Activated T-cell treated with anti-CD3 and anti-CD28 coated beads, Interleukin-2, amount 50 U/mL, for 4 hours (primary cell): ENCODE measurements around the gene IGSF3. TPM values are rescaled to one million over a fixed set of nuclear protein-coding genes. Genes with fewer than 3 reads are reported as not detected.

Experiments used
- ATAC-seq, 2 donors: fragments of 200-7000 bp; cut with Tn5 transposase; one replicate each; pipeline ENCODE4 v1.10.0; 2021
- DNase-seq: peaks from one replicate; pipeline ENCODE4 v3.0.0-alpha.2; 2020
- H3K27me3 Mint-ChIP-seq: one replicate; pipeline ENCODE4 v1.8.0; 2021; ENCODE audit warnings: low read depth, mixed read lengths
- H3K36me3 Mint-ChIP-seq: one replicate; pipeline ENCODE4 v1.8.0; 2022; ENCODE audit warnings: mixed read lengths; ENCODE audit not compliant: insufficient read depth
- H3K4me1 Mint-ChIP-seq: one replicate; pipeline ENCODE4 v1.8.0; 2021; ENCODE audit warnings: low read depth, mixed read lengths
- H3K4me3 Mint-ChIP-seq: one replicate; pipeline ENCODE4 v1.8.0; 2021; ENCODE audit warnings: mild to moderate bottlenecking, moderate library complexity, mixed read lengths
- H3K9me3 Mint-ChIP-seq: one replicate; pipeline ENCODE4 v1.8.0; 2021; ENCODE audit warnings: mixed read lengths
- total RNA-seq, 3 donors: library from RNA; stranded (reverse); gene quantifications; one replicate each; pipeline ENCODE4 v1.2.1, GENCODE V29; 2021

Gene IGSF3
- total RNA-seq, 3 donors from 2014 or later = 4.0 to 7.6 (median 4.8) TPM

GRCh38 chr1:116532671-116533428, 134.7 kb downstream of the IGSF3 start:
- Mint-ChIP-seq H3K36me3 (peaks cover 38% of the 10 kb centered on the region), H3K4me3 (no peak overlapping the region), H3K9me3 (no peaks in the 10 kb centered on the region), H3K4me1 (peaks cover 14% of the 10 kb centered on the region), H3K27me3 (no peaks in the 10 kb centered on the region)
- DNase-seq (no peak), ATAC-seq (no peak)

- Mint-ChIP-seq H3K36me3 (peaks cover 42% of the 10 kb centered on the region), H3K9me3 (peaks cover 3% of the 10 kb centered on the region), H3K4me1 (peaks cover 9% of the 10 kb centered on the region), H3K27me3 (no peaks in the 10 kb centered on the region), H3K4me3 (no peak overlapping the region)
- DNase-seq = no peak
- no peak for ATAC-seq
These were observed 135.6 kb downstream of the IGSF3 start for GRCh38 chr1:116531917-116532316.

GRCh38 chr1:116529681-116530080, 137.9 kb downstream of the IGSF3 start:
- DNase-seq (no peak), ATAC-seq (no peak)
- Mint-ChIP-seq H3K27me3 (no peaks in the 10 kb centered on the region), H3K4me3 (no peak overlapping the region), H3K4me1 (peaks cover 5% of the 10 kb centered on the region), H3K9me3 (peaks cover 15% of the 10 kb centered on the region), H3K36me3 (peaks cover 47% of the 10 kb centered on the region)

GRCh38 chr1:116529199-116529631, 138.3 kb downstream of the IGSF3 start:
- no peak for DNase-seq
- peaks cover 5% of the 10 kb centered on the region for H3K4me1 Mint-ChIP-seq
- H3K4me3 Mint-ChIP-seq = no peak overlapping the region
- no peaks in the 10 kb centered on the region for H3K27me3 Mint-ChIP-seq
- H3K9me3 Mint-ChIP-seq = peaks cover 15% of the 10 kb centered on the region
- ATAC-seq = no peak
- H3K36me3 Mint-ChIP-seq = peaks cover 47% of the 10 kb centered on the region

- DNase-seq (no peak), ATAC-seq (no peak)
- peaks cover 15% of the 10 kb centered on the region for H3K9me3 Mint-ChIP-seq
- H3K36me3 Mint-ChIP-seq = peaks cover 40% of the 10 kb centered on the region
- H3K27me3 Mint-ChIP-seq = no peaks in the 10 kb centered on the region
- H3K4me3 Mint-ChIP-seq = no peak overlapping the region
- peaks cover 5% of the 10 kb centered on the region for H3K4me1 Mint-ChIP-seq
These were observed 139.0 kb downstream of the IGSF3 start for GRCh38 chr1:116528329-116529083.

GRCh38 chr1:116525440-116525839, 142.1 kb downstream of the IGSF3 start:
- H3K4me3 Mint-ChIP-seq = no peak overlapping the region
- H3K36me3 Mint-ChIP-seq = peaks cover 39% of the 10 kb centered on the region
- no peak for ATAC-seq
- H3K4me1 Mint-ChIP-seq = no peaks in the 10 kb centered on the region
- H3K9me3 Mint-ChIP-seq = peaks cover 15% of the 10 kb centered on the region
- DNase-seq = no peak
- H3K27me3 Mint-ChIP-seq = no peaks in the 10 kb centered on the region

Other genes starting within 250 kb of the IGSF3 start
- gene CD58, start 96.7 kb downstream of the IGSF3 start, total RNA-seq = 10 to 100 TPM in 1 of 3 donors, 1 to 10 TPM in 2; 8.6 to 15.0 (median 9.4) TPM
- gene CD2, start 86.7 kb upstream of the IGSF3 start, total RNA-seq = 100 to 1,000 TPM; 353 to 393 (median 374) TPM
- gene PTGFRN, start 242.2 kb upstream of the IGSF3 start, total RNA-seq = 10 to 100 TPM in 2 of 3 donors, 1 to 10 TPM in 1; 10.0 to 17.0 (median 15.5) TPM